DMS79 (cell line): ENCODE data around the gene AMER1.

Experiments
- DNase-seq: peaks from one replicate; lab custom pipeline; 2025; lab: John Stamatoyannopoulos, UW

Gene AMER1

DNA sequence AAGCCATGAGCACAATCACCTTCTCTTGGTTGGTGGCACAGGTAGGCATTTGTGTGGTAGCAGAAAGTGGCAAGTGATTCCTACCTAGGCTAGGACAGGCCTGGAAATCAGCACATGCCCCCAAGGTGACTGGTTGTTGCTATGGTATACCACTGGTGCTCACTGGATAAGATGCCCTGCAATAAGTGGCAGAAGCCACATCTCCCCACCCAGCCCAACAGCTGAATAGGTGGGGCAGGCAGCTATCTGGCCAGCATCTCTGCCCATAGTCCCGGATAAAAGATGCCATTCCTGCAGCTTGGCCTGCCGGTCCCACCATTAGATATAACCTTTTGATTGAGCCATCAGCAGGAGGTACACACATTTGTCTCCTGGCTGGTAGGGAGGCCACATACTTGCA lies 21.1 kb downstream of the AMER1 start:
- no peak for DNase-seq

- DNase-seq: peak; percentile 13
Measured at GRCh38 chrX:64182208-64182607, 23.3 kb downstream of the AMER1 start.

- no peak for DNase-seq
Measured at GRCh38 chrX:64176876-64177275, 28.6 kb downstream of the AMER1 start.

GRCh38 chrX:64169988-64170387 lies 35.5 kb downstream of the AMER1 start:
- DNase-seq: no peak

- no peak for DNase-seq
Measured at GRCh38 chrX:64152857-64153256, 52.7 kb downstream of the AMER1 start.

GRCh38 chrX:64151911-64152310 lies 53.6 kb downstream of the AMER1 start:
- no peak for DNase-seq

DNA sequence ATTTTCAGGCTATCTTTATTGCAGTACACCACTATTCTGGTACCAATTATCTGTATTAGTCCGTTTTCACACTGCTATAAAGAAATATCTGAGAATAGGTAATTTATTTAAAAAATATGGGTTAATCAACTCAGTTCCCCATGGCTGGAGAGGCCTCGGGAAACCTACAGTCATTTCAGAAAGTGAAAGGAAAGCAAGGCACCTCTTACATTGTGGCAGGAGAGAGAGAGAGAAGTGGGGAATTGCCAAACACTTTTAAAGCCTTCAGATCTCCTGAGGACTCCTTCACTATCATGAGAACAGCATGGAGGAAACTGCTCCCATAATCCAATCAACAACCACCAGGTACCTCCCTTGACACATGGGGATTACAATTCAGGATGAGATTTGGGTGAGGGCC lies 54.7 kb downstream of the AMER1 start:
- no peak for DNase-seq
